ENCODE measurements around the gene CMTM2.

The CMTM2 gene

DNA sequence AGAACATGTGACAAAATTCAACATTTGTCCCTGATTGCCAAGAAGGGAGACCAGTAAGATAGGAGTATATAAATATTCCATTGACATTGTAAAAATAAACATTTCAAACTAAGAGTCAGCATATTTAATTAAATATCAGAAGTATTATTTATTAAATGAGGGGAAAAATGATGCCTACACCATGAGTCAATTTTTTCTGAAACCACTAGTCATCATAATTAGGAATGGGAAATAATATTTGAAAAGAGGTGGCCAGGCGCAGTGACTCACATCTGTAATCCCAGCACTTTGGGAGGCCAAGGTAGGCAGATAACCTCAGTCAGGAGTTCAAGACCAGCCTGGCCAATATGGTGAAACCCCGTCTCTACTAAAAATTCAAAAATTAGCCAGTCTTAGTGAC, 10.9 kb upstream of the CMTM2 start:
- H3K4me1 ChIP-seq (ENCODE audit: control insufficient read depth, insufficient read depth, low read length), result no peaks in the 10 kb centered on the region
- H3K4me3 ChIP-seq (ENCODE audit: insufficient read depth, low read depth, low read length), result no peak overlapping the region
- H3K27ac ChIP-seq (ENCODE audit: insufficient read depth, low read depth, low read length, poor library complexity, severe bottlenecking), result no peak overlapping the region
- H3K36me3 ChIP-seq (ENCODE audit: control insufficient read depth, insufficient read depth, low read length), result no peaks in the 10 kb centered on the region
- H3K9me3 ChIP-seq (ENCODE audit: control insufficient read depth, low read length), result no peaks in the 10 kb centered on the region
- no peaks in the 10 kb centered on the region for H3K27me3 ChIP-seq (ENCODE audit: control insufficient read depth, insufficient read depth, low read length, poor library complexity, severe bottlenecking)
- 91 to 92% methylated on average over 2 of the region's 2 CpGs for WGBS, 2 experiments

GRCh38 chr16:66569131-66569530, 10.1 kb upstream of the CMTM2 start:
- WGBS, 2 experiments, result 92 to 100% methylated on average over 1 of the region's 1 CpG
- no peaks in the 10 kb centered on the region for H3K4me1 ChIP-seq (ENCODE audit: control insufficient read depth, insufficient read depth, low read length)
- no peaks in the 10 kb centered on the region for H3K36me3 ChIP-seq (ENCODE audit: control insufficient read depth, insufficient read depth, low read length)
- H3K27me3 ChIP-seq (ENCODE audit: control insufficient read depth, insufficient read depth, low read length, poor library complexity, severe bottlenecking), result no peaks in the 10 kb centered on the region
- no peak overlapping the region for H3K4me3 ChIP-seq (ENCODE audit: insufficient read depth, low read depth, low read length)
- H3K27ac ChIP-seq (ENCODE audit: insufficient read depth, low read depth, low read length, poor library complexity, severe bottlenecking), result no peak overlapping the region
- H3K9me3 ChIP-seq (ENCODE audit: control insufficient read depth, low read length), result no peaks in the 10 kb centered on the region

DNA sequence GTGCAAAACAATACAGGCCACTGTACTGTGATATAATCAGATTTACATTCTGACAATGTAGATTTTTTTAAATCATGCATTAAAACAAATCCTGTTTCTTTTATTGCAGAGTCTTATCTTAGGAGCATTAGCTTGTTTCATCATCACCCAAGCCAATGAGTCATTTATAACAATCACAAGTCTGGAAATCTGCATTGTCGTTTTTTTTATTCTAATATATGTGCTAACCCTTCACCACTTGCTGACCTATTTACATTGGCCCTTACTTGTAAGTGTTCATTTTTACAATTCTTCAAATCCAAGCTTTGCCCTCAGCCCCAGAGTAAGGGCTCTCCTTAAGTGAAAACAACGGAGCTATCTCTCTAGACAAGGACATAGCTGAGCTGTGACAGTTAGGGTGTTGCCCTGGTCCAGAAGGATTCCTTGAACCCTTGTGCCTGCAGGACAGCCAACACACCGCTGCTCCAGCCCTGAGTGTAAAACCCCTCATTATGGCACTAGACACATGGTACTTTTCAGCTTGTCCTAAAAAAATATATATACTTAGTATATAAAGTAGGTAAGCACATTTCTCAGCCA, 9.3 kb upstream of the CMTM2 start:
- no peak overlapping the region for H3K27ac ChIP-seq (ENCODE audit: insufficient read depth, low read depth, low read length, poor library complexity, severe bottlenecking)
- H3K9me3 ChIP-seq (ENCODE audit: control insufficient read depth, low read length), result no peaks in the 10 kb centered on the region
- H3K27me3 ChIP-seq (ENCODE audit: control insufficient read depth, insufficient read depth, low read length, poor library complexity, severe bottlenecking), result no peaks in the 10 kb centered on the region
- WGBS, 2 experiments, result 92 to 95% methylated on average over 3 of the region's 3 CpGs
- no peaks in the 10 kb centered on the region for H3K4me1 ChIP-seq (ENCODE audit: control insufficient read depth, insufficient read depth, low read length)
- no peaks in the 10 kb centered on the region for H3K36me3 ChIP-seq (ENCODE audit: control insufficient read depth, insufficient read depth, low read length)
- H3K4me3 ChIP-seq (ENCODE audit: insufficient read depth, low read depth, low read length), result no peak overlapping the region

DNA sequence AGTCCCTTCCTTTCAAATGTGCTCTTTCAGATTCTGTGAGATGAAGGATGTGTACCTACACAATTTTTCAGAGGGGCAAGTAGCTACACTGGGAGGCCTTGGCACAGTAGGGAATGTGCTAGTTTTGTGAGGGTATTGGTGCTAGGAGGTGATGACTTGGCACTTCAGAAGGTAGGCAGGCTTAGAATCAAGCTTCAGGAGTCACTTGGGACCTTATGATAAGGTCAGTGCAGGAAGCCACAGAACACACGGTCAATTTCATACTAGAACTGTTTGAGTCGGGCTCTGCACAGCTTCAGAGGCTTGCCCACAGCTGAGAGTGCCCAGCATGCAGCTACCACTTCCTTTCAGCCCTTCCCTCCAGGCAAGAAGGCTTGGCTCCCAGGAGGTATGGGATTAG, 6.9 kb upstream of the CMTM2 start:
- Histone ChIP-seq H3K4me3 (ENCODE audit: insufficient read depth, low read depth, low read length) (no peak overlapping the region), H3K36me3 (ENCODE audit: control insufficient read depth, insufficient read depth, low read length) (no peaks in the 10 kb centered on the region), H3K27me3 (ENCODE audit: control insufficient read depth, insufficient read depth, low read length, poor library complexity, severe bottlenecking) (peaks cover 5% of the 10 kb centered on the region), H3K4me1 (ENCODE audit: control insufficient read depth, insufficient read depth, low read length) (no peaks in the 10 kb centered on the region), H3K9me3 (ENCODE audit: control insufficient read depth, low read length) (no peaks in the 10 kb centered on the region), H3K27ac (ENCODE audit: insufficient read depth, low read depth, low read length, poor library complexity, severe bottlenecking) (no peak overlapping the region)
- WGBS, 2 experiments, result 87% methylated on average over 2 of the region's 2 CpGs

DNA sequence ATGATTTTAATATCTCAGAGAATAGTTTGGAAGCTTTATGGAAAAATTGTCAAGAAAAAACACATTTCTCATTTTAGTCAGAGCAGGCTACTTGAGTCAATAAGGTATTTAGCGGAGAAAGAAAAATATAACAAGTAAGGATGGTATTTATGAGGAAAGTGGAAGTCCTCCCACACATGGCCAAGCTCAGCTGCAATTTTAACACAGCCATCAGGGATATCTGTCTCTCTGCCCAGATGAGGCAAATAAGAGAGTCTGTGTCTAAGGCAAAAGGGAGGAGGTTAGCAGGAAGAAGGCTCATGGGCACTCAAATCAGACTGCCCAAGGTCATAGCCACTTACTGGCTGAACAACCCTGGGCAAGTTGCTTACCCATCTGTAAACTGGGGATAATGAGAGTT, 5.2 kb upstream of the CMTM2 start:
- Histone ChIP-seq H3K27me3 (ENCODE audit: control insufficient read depth, insufficient read depth, low read length, poor library complexity, severe bottlenecking) (peaks cover 22% of the 10 kb centered on the region), H3K27ac (ENCODE audit: insufficient read depth, low read depth, low read length, poor library complexity, severe bottlenecking) (no peak overlapping the region), H3K9me3 (ENCODE audit: control insufficient read depth, low read length) (no peaks in the 10 kb centered on the region), H3K4me1 (ENCODE audit: control insufficient read depth, insufficient read depth, low read length) (no peaks in the 10 kb centered on the region), H3K4me3 (ENCODE audit: insufficient read depth, low read depth, low read length) (no peak overlapping the region), H3K36me3 (ENCODE audit: control insufficient read depth, insufficient read depth, low read length) (no peaks in the 10 kb centered on the region)
- WGBS, 2 experiments, result 89 to 93% methylated on average over 1 of the region's 1 CpG

DNA sequence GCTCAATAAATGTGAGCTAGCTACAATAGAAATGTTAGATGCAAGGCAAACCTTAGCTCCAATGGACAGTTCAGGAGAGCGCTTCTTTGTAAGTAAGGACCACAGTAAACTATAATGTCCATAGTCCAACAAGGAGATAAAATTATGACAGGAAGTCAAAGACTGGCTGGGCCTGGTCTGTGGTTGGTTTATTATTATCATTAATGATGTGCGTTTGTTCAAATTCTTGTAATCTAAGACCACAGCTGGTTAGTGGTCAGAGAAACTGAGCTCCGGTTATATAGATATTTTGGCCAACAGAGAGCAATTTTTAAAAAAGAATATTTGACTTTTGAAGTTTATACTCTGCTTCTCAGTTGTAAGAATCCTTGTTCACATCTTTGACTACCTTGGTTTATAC, 4.7 kb upstream of the CMTM2 start:
- Histone ChIP-seq H3K4me3 (ENCODE audit: insufficient read depth, low read depth, low read length) (no peak overlapping the region), H3K27ac (ENCODE audit: insufficient read depth, low read depth, low read length, poor library complexity, severe bottlenecking) (no peak overlapping the region), H3K36me3 (ENCODE audit: control insufficient read depth, insufficient read depth, low read length) (no peaks in the 10 kb centered on the region), H3K27me3 (ENCODE audit: control insufficient read depth, insufficient read depth, low read length, poor library complexity, severe bottlenecking) (peaks cover 26% of the 10 kb centered on the region), H3K4me1 (ENCODE audit: control insufficient read depth, insufficient read depth, low read length) (no peaks in the 10 kb centered on the region), H3K9me3 (ENCODE audit: control insufficient read depth, low read length) (no peaks in the 10 kb centered on the region)
- whole genome bisulfite sequencing, 2 experiments, result 94% methylated on average over 3 of the region's 3 CpGs

DNA sequence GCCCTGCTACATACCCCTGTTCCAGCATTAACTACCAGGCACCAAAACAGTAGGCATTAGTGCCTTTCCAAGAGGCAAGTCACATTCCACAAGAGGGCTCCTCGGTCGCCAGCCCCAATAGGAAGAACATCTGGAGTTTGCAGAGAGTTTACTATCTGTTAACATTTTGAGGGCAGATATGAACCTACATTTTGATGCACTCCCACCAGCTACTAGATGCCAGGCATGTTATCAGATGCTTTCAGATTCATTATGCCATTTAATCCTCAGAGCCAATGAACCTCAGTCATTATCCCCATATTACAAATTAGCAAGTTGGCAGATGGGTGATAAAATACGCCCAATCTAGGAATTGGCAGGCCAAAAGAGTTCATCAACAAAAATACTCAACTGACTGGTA, 4.2 kb upstream of the CMTM2 start:
- Histone ChIP-seq H3K27me3 (ENCODE audit: control insufficient read depth, insufficient read depth, low read length, poor library complexity, severe bottlenecking) (peaks cover 32% of the 10 kb centered on the region), H3K27ac (ENCODE audit: insufficient read depth, low read depth, low read length, poor library complexity, severe bottlenecking) (no peak overlapping the region), H3K4me3 (ENCODE audit: insufficient read depth, low read depth, low read length) (no peak overlapping the region), H3K36me3 (ENCODE audit: control insufficient read depth, insufficient read depth, low read length) (no peaks in the 10 kb centered on the region), H3K9me3 (ENCODE audit: control insufficient read depth, low read length) (no peaks in the 10 kb centered on the region), H3K4me1 (ENCODE audit: control insufficient read depth, insufficient read depth, low read length) (peaks cover 3% of the 10 kb centered on the region)
- 84 to 94% methylated on average over 3 of the region's 3 CpGs for WGBS, 2 experiments

DNA sequence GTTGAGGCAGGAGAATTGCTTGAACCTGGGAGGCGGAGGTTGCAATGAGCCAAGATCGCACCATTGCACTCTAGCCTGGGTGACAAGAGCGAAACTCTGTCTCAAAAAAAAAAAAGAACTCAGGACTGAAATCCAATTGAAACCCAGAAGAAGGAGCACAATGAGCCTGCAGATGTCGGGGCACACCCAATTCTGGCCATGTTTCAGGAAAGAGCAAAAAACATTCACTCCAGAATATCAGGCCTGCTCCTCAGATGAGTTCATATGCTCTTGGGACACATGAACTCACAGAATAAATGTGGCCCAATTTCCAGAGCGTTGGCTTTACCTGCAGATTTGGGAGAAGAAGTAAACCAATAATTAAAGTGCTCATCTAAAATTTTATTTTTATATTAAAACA, 3.0 kb upstream of the CMTM2 start:
- H3K9me3 ChIP-seq (ENCODE audit: control insufficient read depth, low read length), result no peaks in the 10 kb centered on the region
- WGBS, 2 experiments, result 92 to 93% methylated on average over 5 of the region's 5 CpGs
- H3K4me1 ChIP-seq (ENCODE audit: control insufficient read depth, insufficient read depth, low read length), result peaks cover 13% of the 10 kb centered on the region
- no peaks in the 10 kb centered on the region for H3K36me3 ChIP-seq (ENCODE audit: control insufficient read depth, insufficient read depth, low read length)
- no peak overlapping the region for H3K4me3 ChIP-seq (ENCODE audit: insufficient read depth, low read depth, low read length)
- H3K27ac ChIP-seq (ENCODE audit: insufficient read depth, low read depth, low read length, poor library complexity, severe bottlenecking), result no peak overlapping the region
- H3K27me3 ChIP-seq (ENCODE audit: control insufficient read depth, insufficient read depth, low read length, poor library complexity, severe bottlenecking), result peaks cover 33% of the 10 kb centered on the region

- Histone ChIP-seq H3K9me3 (ENCODE audit: control insufficient read depth, low read length) (no peaks in the 10 kb centered on the region), H3K36me3 (ENCODE audit: control insufficient read depth, insufficient read depth, low read length) (no peaks in the 10 kb centered on the region), H3K27ac (ENCODE audit: insufficient read depth, low read depth, low read length, poor library complexity, severe bottlenecking) (no peak overlapping the region), H3K4me1 (ENCODE audit: control insufficient read depth, insufficient read depth, low read length) (peaks cover 14% of the 10 kb centered on the region), H3K4me3 (ENCODE audit: insufficient read depth, low read depth, low read length) (no peak overlapping the region), H3K27me3 (ENCODE audit: control insufficient read depth, insufficient read depth, low read length, poor library complexity, severe bottlenecking) (peaks cover 33% of the 10 kb centered on the region)
- 65 to 66% methylated on average over 4 of the region's 4 CpGs for WGBS, 2 experiments
Observed at GRCh38 chr16:66580605-66581209, 1.4 kb downstream of the CMTM2 start.

DNA sequence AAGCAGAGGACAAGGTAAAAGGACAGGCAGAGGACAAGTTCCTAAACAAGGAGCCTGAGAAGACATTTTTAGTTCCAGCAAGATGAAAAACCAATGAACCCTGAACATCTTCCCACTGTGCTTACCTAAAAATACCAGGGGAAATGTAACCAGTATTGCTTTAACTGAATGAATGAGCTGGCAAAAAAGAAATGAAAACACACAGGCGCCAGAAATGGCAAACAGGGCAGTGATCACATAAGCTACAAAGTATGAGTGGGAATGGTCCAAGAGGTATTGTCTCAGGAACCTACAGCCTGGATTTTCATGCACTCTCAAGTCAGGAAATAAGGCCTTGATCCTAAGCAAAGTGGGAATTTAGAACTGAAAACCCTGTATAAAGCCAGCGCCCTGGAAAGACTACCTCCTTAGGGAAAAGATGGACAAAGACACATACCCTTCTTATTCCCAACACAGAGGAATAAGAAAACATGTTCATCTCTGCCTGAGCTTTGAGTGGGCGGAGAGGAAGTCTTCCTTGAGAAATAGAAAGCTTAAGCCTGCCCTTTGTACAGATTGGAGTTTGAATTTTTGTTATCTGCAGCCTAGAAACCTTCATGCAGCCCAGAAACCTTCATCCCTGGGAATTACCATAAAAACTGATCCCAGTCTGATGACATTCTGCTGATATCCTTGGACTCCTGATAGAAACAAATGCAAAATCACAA, 2.1 kb downstream of the CMTM2 start:
- no peak overlapping the region for H3K4me3 ChIP-seq (ENCODE audit: insufficient read depth, low read depth, low read length)
- H3K9me3 ChIP-seq (ENCODE audit: control insufficient read depth, low read length), result no peaks in the 10 kb centered on the region
- 89 to 91% methylated on average over 3 of the region's 3 CpGs for WGBS, 2 experiments
- no peak overlapping the region for H3K27ac ChIP-seq (ENCODE audit: insufficient read depth, low read depth, low read length, poor library complexity, severe bottlenecking)
- peaks cover 33% of the 10 kb centered on the region for H3K27me3 ChIP-seq (ENCODE audit: control insufficient read depth, insufficient read depth, low read length, poor library complexity, severe bottlenecking)
- peaks cover 14% of the 10 kb centered on the region for H3K4me1 ChIP-seq (ENCODE audit: control insufficient read depth, insufficient read depth, low read length)
- no peaks in the 10 kb centered on the region for H3K36me3 ChIP-seq (ENCODE audit: control insufficient read depth, insufficient read depth, low read length)
